ENCODE results near the gene AMIGO1.

GRCh38 chr1:109537450-109538178, 28.1 kb upstream of the AMIGO1 start:
- TF ChIP-seq, protein P1, sequence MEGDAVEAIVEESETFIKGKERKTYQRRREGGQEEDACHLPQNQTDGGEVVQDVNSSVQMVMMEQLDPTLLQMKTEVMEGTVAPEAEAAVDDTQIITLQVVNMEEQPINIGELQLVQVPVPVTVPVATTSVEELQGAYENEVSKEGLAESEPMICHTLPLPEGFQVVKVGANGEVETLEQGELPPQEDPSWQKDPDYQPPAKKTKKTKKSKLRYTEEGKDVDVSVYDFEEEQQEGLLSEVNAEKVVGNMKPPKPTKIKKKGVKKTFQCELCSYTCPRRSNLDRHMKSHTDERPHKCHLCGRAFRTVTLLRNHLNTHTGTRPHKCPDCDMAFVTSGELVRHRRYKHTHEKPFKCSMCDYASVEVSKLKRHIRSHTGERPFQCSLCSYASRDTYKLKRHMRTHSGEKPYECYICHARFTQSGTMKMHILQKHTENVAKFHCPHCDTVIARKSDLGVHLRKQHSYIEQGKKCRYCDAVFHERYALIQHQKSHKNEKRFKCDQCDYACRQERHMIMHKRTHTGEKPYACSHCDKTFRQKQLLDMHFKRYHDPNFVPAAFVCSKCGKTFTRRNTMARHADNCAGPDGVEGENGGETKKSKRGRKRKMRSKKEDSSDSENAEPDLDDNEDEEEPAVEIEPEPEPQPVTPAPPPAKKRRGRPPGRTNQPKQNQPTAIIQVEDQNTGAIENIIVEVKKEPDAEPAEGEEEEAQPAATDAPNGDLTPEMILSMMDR (IDR thresholded peaks at IDR 0.05; ENCODE audit: borderline replicate concordance, extremely low read depth, low read length, poor library complexity, severe bottlenecking): no peak
- TF ChIP-seq EZH2 (IDR thresholded peaks at IDR 0.05; ENCODE audit: borderline replicate concordance, low read depth, low read length, severe bottlenecking): no peak
